Measurements from ENCODE around the gene NAV3. TPM values are rescaled to one million over a fixed set of nuclear protein-coding genes. Genes with fewer than 3 reads are reported as not detected.

NAV3 gene
- total and polyA plus RNA-seq, 11 donors, result 1.1 to 18.0 (median 5.8) TPM

DNA sequence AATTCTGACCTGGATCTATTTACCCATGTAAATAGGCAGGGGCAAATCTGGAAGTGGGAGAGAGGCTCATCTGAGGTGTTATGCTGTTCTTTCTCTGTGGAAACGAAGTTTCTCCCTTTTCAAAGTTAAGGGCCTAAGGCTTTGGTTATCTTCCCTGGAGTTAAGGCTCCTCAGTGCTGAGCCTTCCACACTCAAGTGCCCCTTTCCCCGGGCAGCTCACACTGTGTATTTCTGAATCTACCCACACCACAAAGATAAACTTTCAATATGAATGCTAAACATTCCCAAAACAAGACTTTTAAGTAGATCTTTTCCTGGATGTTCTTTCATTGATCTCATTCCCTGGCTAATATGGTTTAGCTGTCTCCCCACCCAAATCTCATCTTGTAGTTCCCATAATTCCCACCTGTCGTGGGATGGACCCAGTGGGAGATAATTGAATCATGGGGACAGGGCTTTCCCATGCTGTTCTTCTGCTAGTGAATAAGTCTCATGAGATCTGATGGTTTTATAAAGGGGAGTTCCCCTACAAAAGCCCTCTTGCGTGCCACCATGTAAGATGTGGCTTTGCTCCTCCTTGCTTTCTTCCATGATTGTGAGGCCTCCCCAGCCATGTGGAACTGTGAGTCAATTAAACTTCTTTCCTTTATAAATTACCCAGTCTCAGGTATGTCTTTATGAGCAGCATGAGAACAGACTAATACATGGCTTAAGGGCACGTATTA lies 251.1 kb downstream of the NAV3 start:
- H3K27me3 ChIP-seq, result no peaks in the 10 kb centered on the region
- no peaks in the 10 kb centered on the region for H3K9me3 ChIP-seq
- intact Hi-C loops (cut with DNase I), result no loop called here
- ATAC-seq (no peak), DNase-seq (no peak)
- TF ChIP-seq POLR2A (IDR thresholded peaks at IDR 0.05), result no peak
- TF ChIP-seq, protein P1, sequence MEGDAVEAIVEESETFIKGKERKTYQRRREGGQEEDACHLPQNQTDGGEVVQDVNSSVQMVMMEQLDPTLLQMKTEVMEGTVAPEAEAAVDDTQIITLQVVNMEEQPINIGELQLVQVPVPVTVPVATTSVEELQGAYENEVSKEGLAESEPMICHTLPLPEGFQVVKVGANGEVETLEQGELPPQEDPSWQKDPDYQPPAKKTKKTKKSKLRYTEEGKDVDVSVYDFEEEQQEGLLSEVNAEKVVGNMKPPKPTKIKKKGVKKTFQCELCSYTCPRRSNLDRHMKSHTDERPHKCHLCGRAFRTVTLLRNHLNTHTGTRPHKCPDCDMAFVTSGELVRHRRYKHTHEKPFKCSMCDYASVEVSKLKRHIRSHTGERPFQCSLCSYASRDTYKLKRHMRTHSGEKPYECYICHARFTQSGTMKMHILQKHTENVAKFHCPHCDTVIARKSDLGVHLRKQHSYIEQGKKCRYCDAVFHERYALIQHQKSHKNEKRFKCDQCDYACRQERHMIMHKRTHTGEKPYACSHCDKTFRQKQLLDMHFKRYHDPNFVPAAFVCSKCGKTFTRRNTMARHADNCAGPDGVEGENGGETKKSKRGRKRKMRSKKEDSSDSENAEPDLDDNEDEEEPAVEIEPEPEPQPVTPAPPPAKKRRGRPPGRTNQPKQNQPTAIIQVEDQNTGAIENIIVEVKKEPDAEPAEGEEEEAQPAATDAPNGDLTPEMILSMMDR (IDR thresholded peaks at IDR 0.05), result no peak
- H3K27ac ChIP-seq, result no peak overlapping the region
- H3K36me3 ChIP-seq, result no peaks in the 10 kb centered on the region
- WGBS, 4 donors, result 92 to 96% (median 93%) methylated on average over 5 of the region's 5 CpGs
- no peak overlapping the region for H3K4me3 ChIP-seq
- H3K4me1 ChIP-seq, result peaks cover 0 to 4% (median 0%) of the 10 kb centered on the region in 12 donors

GRCh38 chr12:78085542-78086182 lies 255.0 kb downstream of the NAV3 start:
- Histone ChIP-seq H3K27me3 (no peaks in the 10 kb centered on the region), H3K4me3 (no peak overlapping the region), H3K27ac (no peak overlapping the region), H3K36me3 (no peaks in the 10 kb centered on the region), H3K4me1 (peaks cover 0 to 13% (median 0%) of the 10 kb centered on the region in 12 donors), H3K9me3 (no peaks in the 10 kb centered on the region)
- 62 to 76% (median 69%) methylated on average over 4 of the region's 4 CpGs for WGBS, 4 donors
- no peak for TF ChIP-seq POLR2A (IDR thresholded peaks at IDR 0.05)
- DNase-seq (no peak), ATAC-seq (no peak)
- intact Hi-C loops (cut with DNase I), result no loop called here

DNA sequence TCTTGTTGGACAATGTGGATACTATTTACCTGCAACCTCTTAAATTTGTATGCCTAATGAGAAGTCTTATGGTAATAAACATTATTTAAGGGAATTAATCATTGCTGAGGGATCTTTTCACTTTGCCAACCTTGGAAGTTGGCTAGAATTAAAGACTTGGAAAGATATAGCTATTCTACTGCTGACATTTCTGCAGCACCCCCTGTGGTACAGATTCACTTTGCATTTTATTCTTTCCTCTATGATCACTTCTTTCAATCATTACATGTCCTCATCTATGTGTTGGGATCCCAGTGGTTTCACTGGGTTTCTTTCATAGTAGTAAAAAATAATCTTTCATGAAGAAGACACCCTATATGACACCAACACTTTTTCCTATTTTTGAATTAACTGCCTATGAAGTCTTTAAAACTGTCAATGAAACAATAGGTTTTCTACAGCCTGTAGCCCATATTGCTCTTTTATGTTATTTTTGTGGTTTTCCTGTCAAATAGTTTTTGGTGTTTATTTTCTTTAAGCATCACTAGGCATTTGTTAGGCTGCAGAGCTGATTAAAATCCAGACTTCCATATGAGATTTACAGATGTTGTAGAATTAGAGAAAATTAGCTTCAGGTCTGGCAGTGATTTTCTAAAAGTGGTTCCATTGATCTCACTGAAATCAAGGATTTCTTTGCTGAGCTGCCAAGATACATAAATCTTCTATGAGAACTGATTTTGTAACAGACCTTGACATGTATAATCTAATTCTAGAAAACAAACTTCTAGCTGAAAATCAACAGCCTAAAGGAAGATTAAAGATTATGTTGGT lies 256.1 kb downstream of the NAV3 start:
- DNase-seq (no peak), ATAC-seq (no peak)
- no peak overlapping the region for H3K4me3 ChIP-seq
- H3K27ac ChIP-seq, result no peak overlapping the region
- TF ChIP-seq, protein P1 (IDR thresholded peaks at IDR 0.05), result no peak
- H3K27me3 ChIP-seq, result no peaks in the 10 kb centered on the region
- no peaks in the 10 kb centered on the region for H3K36me3 ChIP-seq
- H3K4me1 ChIP-seq, result peaks cover 0 to 13% (median 0%) of the 10 kb centered on the region in 12 donors
- intact Hi-C loops (cut with DNase I), result no loop called here
- no peaks in the 10 kb centered on the region for H3K9me3 ChIP-seq

DNA sequence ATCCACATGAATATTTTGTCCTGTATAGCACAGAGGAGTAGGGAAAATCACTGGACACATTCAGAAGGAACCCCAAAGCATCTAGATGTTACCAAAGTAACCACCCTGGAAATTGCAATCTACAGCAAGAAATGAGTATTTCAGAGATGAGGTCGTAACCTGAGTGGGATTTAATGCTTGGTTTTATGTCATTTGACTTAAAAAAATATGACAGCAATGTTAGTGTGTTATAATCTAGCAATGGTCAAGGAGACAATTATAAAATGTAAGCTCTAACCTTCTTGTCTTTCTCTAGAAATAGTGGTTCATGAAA lies 256.6 kb downstream of the NAV3 start:
- DNase-seq, result no peak
- TF ChIP-seq, protein P1 (IDR thresholded peaks at IDR 0.05), result no peak
- no peak for TF ChIP-seq POLR2A (IDR thresholded peaks at IDR 0.05)
- Histone ChIP-seq H3K9me3 (no peaks in the 10 kb centered on the region), H3K36me3 (no peaks in the 10 kb centered on the region), H3K4me1 (peaks cover 0 to 13% (median 0%) of the 10 kb centered on the region in 12 donors), H3K27me3 (no peaks in the 10 kb centered on the region), H3K27ac (no peak overlapping the region), H3K4me3 (no peak overlapping the region)
- WGBS, 4 donors, result 88 to 93% (median 91%) methylated on average over 1 of the region's 1 CpG
- no peak for ATAC-seq
- intact Hi-C loops (cut with DNase I), result no loop called here
